Smooth muscle cell (in vitro differentiated cells): ENCODE measurements around the gene LIG1. TPM values are rescaled to one million over a fixed set of nuclear protein-coding genes. Genes with fewer than 3 reads are reported as not detected.

Source experiments
- DNase-seq: peaks from one replicate; lab custom pipeline; 2025; ENCODE audit not compliant: unreplicated experiment; lab: John Stamatoyannopoulos, UW
- H2AFZ ChIP-seq: fragments of 200-600 bp; sonication (generic); 2 replicates; pipeline ENCODE4 v1.6.0; 2016; ENCODE audit warnings: antibody characterized with exemption, low read depth, mild to moderate bottlenecking
- H3F3A ChIP-seq: fragments of 200-600 bp; sonication (generic); 2 replicates; pipeline ENCODE4 v1.6.0; 2017; ENCODE audit warnings: antibody characterized with exemption, low read depth
- H3K27ac ChIP-seq: fragments of 200-600 bp; sonication (generic); 2 replicates; pipeline ENCODE4 v1.5.1; 2016; ENCODE audit warnings: low read depth, mild to moderate bottlenecking
- H3K27me3 ChIP-seq: fragments of 200-600 bp; sonication (generic); 2 replicates; pipeline ENCODE4 v1.6.1; 2016; ENCODE audit warnings: low read depth, mild to moderate bottlenecking
- H3K36me3 ChIP-seq: fragments of 200-600 bp; sonication (generic); 2 replicates; pipeline ENCODE4 v1.5.1; 2016; ENCODE audit warnings: low read depth
- H3K4me1 ChIP-seq: fragments of 200-600 bp; sonication (generic); 2 replicates; pipeline ENCODE4 v1.5.1; 2016; ENCODE audit warnings: low read depth
- H3K4me2 ChIP-seq: fragments of 200-600 bp; sonication (generic); 2 replicates; pipeline ENCODE4 v1.6.0; 2016; ENCODE audit warnings: mild to moderate bottlenecking
- H3K4me3 ChIP-seq: fragments of 200-600 bp; sonication (generic); 2 replicates; pipeline ENCODE4 v1.5.1; 2016; ENCODE audit warnings: mild to moderate bottlenecking
- H3K79me2 ChIP-seq: fragments of 200-600 bp; sonication (generic); 2 replicates; pipeline ENCODE4 v1.6.0; 2016; ENCODE audit warnings: low read depth, mild to moderate bottlenecking
- H3K9ac ChIP-seq: fragments of 200-600 bp; sonication (generic); 2 replicates; pipeline ENCODE4 v1.6.0; 2016; ENCODE audit warnings: low read depth
- H3K9me3 ChIP-seq: fragments of 200-600 bp; sonication (generic); replicated peaks from 2 replicates; pipeline ENCODE4 v1.5.1; 2016; ENCODE audit warnings: low read depth
- H4K20me1 ChIP-seq: fragments of 200-600 bp; sonication (generic); 2 replicates; pipeline ENCODE4 v1.6.0; 2016; ENCODE audit warnings: low read depth
- CTCF ChIP-seq: fragments of 200-600 bp; sonication (generic); IDR thresholded peaks from 2 replicates; pipeline ENCODE4 v1.5.1; 2017; ENCODE audit warnings: borderline replicate concordance, mild to moderate bottlenecking, antibody characterized with exemption; ENCODE audit not compliant: insufficient read depth, poor library complexity, severe bottlenecking
- WGBS: methylation state at CpG from one replicate; pipeline ENCODE4 v1.1.7; 2016; ENCODE audit warnings: low lambda C conversion rate; 5-methylcytosine and 5-hydroxymethylcytosine counted together
- polyA plus RNA-seq: library from polyadenylated mRNA; unstranded; fragments of >200 nt; fragmentation: Nextera tagmentation; extraction: Ambion mirVana; gene quantifications from 2 replicates; pipeline ENCODE4 v1.2.1, GENCODE V29; 2016
- total RNA-seq: library from RNA; depleted of rRNA; stranded (reverse); fragments of >200 nt; gene quantifications from 2 replicates; pipeline ENCODE4 v1.2.3, GENCODE V29; 2014

Gene LIG1
- total and polyA plus RNA-seq, 2 experiments from 2014 or later, result 16.5 to 26.1 TPM

GRCh38 chr19:48176226-48176625, 6.1 kb upstream of the LIG1 start:
- no peak overlapping the region for H3K4me2 ChIP-seq
- H3F3A ChIP-seq, result no peaks in the 10 kb centered on the region
- peaks cover under 1% of the 10 kb centered on the region for H3K9me3 ChIP-seq
- peaks cover 3% of the 10 kb centered on the region for H3K4me1 ChIP-seq
- no peaks in the 10 kb centered on the region for H4K20me1 ChIP-seq
- H3K27ac ChIP-seq, result no peak overlapping the region
- 93% methylated on average over 3 of the region's 3 CpGs for WGBS
- H2AFZ ChIP-seq, result no peak overlapping the region
- H3K4me3 ChIP-seq, result no peak overlapping the region
- no peak for DNase-seq
- no peak overlapping the region for H3K9ac ChIP-seq
- H3K27me3 ChIP-seq, result no peaks in the 10 kb centered on the region
- TF ChIP-seq CTCF, result no peak
- peaks cover under 1% of the 10 kb centered on the region for H3K36me3 ChIP-seq
- no peaks in the 10 kb centered on the region for H3K79me2 ChIP-seq

GRCh38 chr19:48175578-48175977, 5.4 kb upstream of the LIG1 start:
- Histone ChIP-seq H3K4me1 (peaks cover 6% of the 10 kb centered on the region), H3K27me3 (no peaks in the 10 kb centered on the region), H3K36me3 (no peaks in the 10 kb centered on the region), H3K27ac (no peak overlapping the region), H3K79me2 (no peaks in the 10 kb centered on the region), H2AFZ (no peak overlapping the region), H3K4me2 (no peak overlapping the region), H3F3A (no peaks in the 10 kb centered on the region), H3K4me3 (no peak overlapping the region), H4K20me1 (no peaks in the 10 kb centered on the region), H3K9me3 (no peaks in the 10 kb centered on the region), H3K9ac (no peak overlapping the region)
- TF ChIP-seq CTCF, result no peak
- WGBS, result 95% methylated on average over 10 of the region's 10 CpGs
- no peak for DNase-seq

- no peak overlapping the region for H3K27ac ChIP-seq
- no peaks in the 10 kb centered on the region for H3K79me2 ChIP-seq
- no peak overlapping the region for H2AFZ ChIP-seq
- no peak overlapping the region for H3K9ac ChIP-seq
- no peak overlapping the region for H3K4me2 ChIP-seq
- H3K4me3 ChIP-seq, result no peak overlapping the region
- H3F3A ChIP-seq, result no peaks in the 10 kb centered on the region
- H3K4me1 ChIP-seq, result peaks cover 6% of the 10 kb centered on the region
- no peaks in the 10 kb centered on the region for H3K27me3 ChIP-seq
- DNase-seq, result no peak
- no peaks in the 10 kb centered on the region for H4K20me1 ChIP-seq
- WGBS, result 88% methylated on average over 6 of the region's 6 CpGs
- no peaks in the 10 kb centered on the region for H3K36me3 ChIP-seq
- no peak for TF ChIP-seq CTCF
- no peaks in the 10 kb centered on the region for H3K9me3 ChIP-seq
Observed at GRCh38 chr19:48174445-48175030, 4.4 kb upstream of the LIG1 start.

GRCh38 chr19:48171710-48172109, 1.6 kb upstream of the LIG1 start:
- no peaks in the 10 kb centered on the region for H4K20me1 ChIP-seq
- H3K9ac ChIP-seq, result no peak overlapping the region
- WGBS, result 96% methylated on average over 26 of the region's 37 CpGs
- TF ChIP-seq CTCF, result no peak
- no peak overlapping the region for H2AFZ ChIP-seq
- H3K9me3 ChIP-seq, result no peaks in the 10 kb centered on the region
- H3K36me3 ChIP-seq, result no peaks in the 10 kb centered on the region
- peaks cover 9% of the 10 kb centered on the region for H3K79me2 ChIP-seq
- H3K27me3 ChIP-seq, result no peaks in the 10 kb centered on the region
- H3K27ac ChIP-seq, result no peak overlapping the region
- no peaks in the 10 kb centered on the region for H3F3A ChIP-seq
- H3K4me2 ChIP-seq, result no peak overlapping the region
- DNase-seq, result no peak
- no peak overlapping the region for H3K4me3 ChIP-seq
- peaks cover 9% of the 10 kb centered on the region for H3K4me1 ChIP-seq
